Epithelial cell of esophagus (primary cell): Measurements from ENCODE around the gene AIG1.
"Not testable (repeated sequence)": the region's sequence is repeated elsewhere in the genome, so short reads cannot be mapped to it uniquely, and the experiment has no call there.

Experiments
- DNase-seq: peaks from one replicate; pipeline ENCODE4 v3.0.0; 2010; ENCODE audit warnings: low read depth
- H3K4me3 ChIP-seq: 2 replicates; pipeline ENCODE4 v1.5.1; 2011; ENCODE audit warnings: mild to moderate bottlenecking, low read length, control low read depth
- TF ChIP-seq, protein P1 (sequence below): IDR thresholded peaks from 2 replicates; pipeline ENCODE4 v1.5.1; 2011; ENCODE audit warnings: low read depth, mild to moderate bottlenecking, low read length, control low read depth, inconsistent platforms; ENCODE audit not compliant: insufficient read depth; ENCODE audit errors: missing control alignments

The AIG1 gene

DNA sequence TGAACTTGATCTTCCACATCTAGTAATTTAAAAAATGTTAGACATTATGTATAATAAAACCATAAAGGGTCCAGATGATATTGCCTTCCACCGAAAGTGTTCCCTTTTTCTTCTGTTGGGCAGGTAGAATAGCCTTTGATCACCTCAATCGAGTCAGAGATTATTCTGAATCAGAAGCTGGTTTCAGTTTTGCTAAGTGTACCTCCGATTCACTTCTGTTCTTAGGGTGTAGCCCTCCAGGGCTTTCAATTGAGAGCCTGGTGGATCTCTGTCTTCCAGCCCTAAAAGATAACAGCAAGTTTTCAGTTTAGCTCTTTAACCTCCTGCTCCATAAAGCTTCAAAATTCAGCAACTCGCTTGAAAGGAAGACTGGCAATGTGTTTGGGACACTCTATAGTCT is 21.1 kb upstream of the AIG1 start:
- no peak overlapping the region for H3K4me3 ChIP-seq
- TF ChIP-seq, protein P1, sequence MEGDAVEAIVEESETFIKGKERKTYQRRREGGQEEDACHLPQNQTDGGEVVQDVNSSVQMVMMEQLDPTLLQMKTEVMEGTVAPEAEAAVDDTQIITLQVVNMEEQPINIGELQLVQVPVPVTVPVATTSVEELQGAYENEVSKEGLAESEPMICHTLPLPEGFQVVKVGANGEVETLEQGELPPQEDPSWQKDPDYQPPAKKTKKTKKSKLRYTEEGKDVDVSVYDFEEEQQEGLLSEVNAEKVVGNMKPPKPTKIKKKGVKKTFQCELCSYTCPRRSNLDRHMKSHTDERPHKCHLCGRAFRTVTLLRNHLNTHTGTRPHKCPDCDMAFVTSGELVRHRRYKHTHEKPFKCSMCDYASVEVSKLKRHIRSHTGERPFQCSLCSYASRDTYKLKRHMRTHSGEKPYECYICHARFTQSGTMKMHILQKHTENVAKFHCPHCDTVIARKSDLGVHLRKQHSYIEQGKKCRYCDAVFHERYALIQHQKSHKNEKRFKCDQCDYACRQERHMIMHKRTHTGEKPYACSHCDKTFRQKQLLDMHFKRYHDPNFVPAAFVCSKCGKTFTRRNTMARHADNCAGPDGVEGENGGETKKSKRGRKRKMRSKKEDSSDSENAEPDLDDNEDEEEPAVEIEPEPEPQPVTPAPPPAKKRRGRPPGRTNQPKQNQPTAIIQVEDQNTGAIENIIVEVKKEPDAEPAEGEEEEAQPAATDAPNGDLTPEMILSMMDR = no peak
- DNase-seq = no peak

- TF ChIP-seq, protein P1 = no peak
- no peak for DNase-seq
- H3K4me3 ChIP-seq = no peak overlapping the region
These were observed 20.7 kb upstream of the AIG1 start for GRCh38 chr6:143040018-143040417.

GRCh38 chr6:143044345-143044744 is 16.3 kb upstream of the AIG1 start:
- DNase-seq = not testable (repeated sequence)

DNA sequence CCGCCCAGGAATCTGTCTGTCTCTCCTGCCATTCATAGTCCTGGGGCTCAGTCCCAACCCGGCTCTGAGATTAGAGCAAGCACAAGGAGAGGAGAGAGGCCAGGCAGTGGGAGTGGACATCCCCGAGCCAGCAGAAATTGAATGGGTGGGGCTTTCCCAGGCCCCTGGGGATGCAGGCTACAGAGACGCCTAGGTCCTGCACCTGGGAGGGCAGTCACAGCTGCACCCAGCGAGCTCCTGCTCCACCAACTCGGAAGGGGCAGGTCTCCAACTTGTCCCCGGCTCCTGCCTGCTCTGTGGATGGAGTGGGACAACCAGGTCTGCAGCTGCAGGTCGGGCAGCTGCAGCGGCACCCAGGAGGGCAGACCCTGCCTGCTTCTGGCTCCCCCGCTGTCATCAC is 11.1 kb upstream of the AIG1 start:
- TF ChIP-seq, protein P1 = no peak
- H3K4me3 ChIP-seq = no peak overlapping the region
- DNase-seq = no peak

More at GRCh38 chr6:143044345-143044744, 16.3 kb upstream of the AIG1 start:
- H3K4me3 ChIP-seq = not testable (repeated sequence)

DNA sequence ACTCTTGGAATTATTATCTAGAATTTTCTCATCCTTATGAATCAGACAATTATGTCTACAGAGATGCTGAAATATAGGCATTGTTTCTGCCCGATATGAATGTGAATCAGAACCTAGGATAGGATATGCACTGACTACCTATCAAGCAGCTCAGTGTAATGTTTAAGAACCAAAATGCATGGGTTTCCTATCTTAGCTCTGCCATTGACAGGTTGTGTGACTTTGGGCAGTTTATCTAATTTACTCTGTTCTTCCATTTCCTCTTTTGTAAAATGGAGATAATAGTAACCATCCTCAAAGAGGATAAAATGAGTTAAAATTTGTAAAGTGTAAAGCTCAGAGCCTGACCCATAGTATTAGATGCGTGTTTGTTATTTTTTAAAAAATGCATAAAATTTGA is 10.2 kb upstream of the AIG1 start:
- no peak for DNase-seq
- no peak overlapping the region for H3K4me3 ChIP-seq
- TF ChIP-seq, protein P1 = no peak

- TF ChIP-seq, protein P1 = no peak
- H3K4me3 ChIP-seq = no peak overlapping the region
- no peak for DNase-seq
These were observed 8.4 kb upstream of the AIG1 start for GRCh38 chr6:143052282-143052681.

GRCh38 chr6:143053856-143054255 is 6.8 kb upstream of the AIG1 start:
- TF ChIP-seq, protein P1 = no peak
- DNase-seq = no peak
- H3K4me3 ChIP-seq = no peak overlapping the region

GRCh38 chr6:143054329-143054728 is 6.4 kb upstream of the AIG1 start:
- DNase-seq = no peak
- TF ChIP-seq, protein P1 = no peak
- H3K4me3 ChIP-seq = no peak overlapping the region
